Measurements from ENCODE around the gene CLIC6. TPM values are rescaled to one million over a fixed set of nuclear protein-coding genes. Genes with fewer than 3 reads are reported as not detected.

The CLIC6 gene
- total and polyA plus RNA-seq, 2 of the 8 experiments (the other 6 are each of a cell fraction or from before 2014, with no cell fraction given): 0.42 to 1.3 TPM

GRCh38 chr21:34692458-34693020 lies 23.7 kb downstream of the CLIC6 start (continued):
- TF ChIP-seq FOSL1 (IDR thresholded peaks at IDR 0.05; ENCODE audit: insufficient read depth, low read depth, low read length): no peak
- no peak for TF ChIP-seq RBBP5 (IDR thresholded peaks at IDR 0.05; ENCODE audit: borderline replicate concordance, low read depth, low read length)
- no peak for TF ChIP-seq CBX8 (IDR thresholded peaks at IDR 0.05; ENCODE audit: borderline replicate concordance, low read depth, low read length)
- TF ChIP-seq RFX5 (IDR thresholded peaks at IDR 0.05; ENCODE audit: borderline replicate concordance, low read depth, low read length): no peak
- no peak for TF ChIP-seq CREB1 (IDR thresholded peaks at IDR 0.05)
- TF ChIP-seq TCF12 (IDR thresholded peaks at IDR 0.05; ENCODE audit: low read depth, low read length): no peak
- TF ChIP-seq SP1 (IDR thresholded peaks at IDR 0.05; ENCODE audit: low read depth, low read length): no peak
- TF ChIP-seq NANOG (IDR thresholded peaks at IDR 0.05; ENCODE audit: insufficient read depth, low read depth, low read length, poor library complexity, severe bottlenecking): no peak
- TF ChIP-seq MAFK (IDR thresholded peaks at IDR 0.05; ENCODE audit: low read depth, low read length): no peak
- no peak for TF ChIP-seq PHF8 (conservative IDR thresholded peaks at IDR 0.05; ENCODE audit: low read depth, low read length)
- TF ChIP-seq SAP30 (IDR thresholded peaks at IDR 0.05; ENCODE audit: insufficient read depth, insufficient replicate concordance, low read length): no peak
